Large intestine (tissue), 3 donors: ENCODE measurements around the gene RNH1. TPM values are rescaled to one million over a fixed set of nuclear protein-coding genes. Genes with fewer than 3 reads are reported as not detected.

Experiments
- DNase-seq, 2 donors: peaks; one replicate each; pipeline versions ENCODE4 v3.0.0 to v3.0.0-alpha.2; 2013
- H3K27ac ChIP-seq: one replicate; pipeline ENCODE4 v1.5.1; 2013; ENCODE audit warnings: low read length
- H3K27me3 ChIP-seq: 2 replicates; pipeline ENCODE4 v1.6.1; 2013; ENCODE audit warnings: low read length; ENCODE audit not compliant: control insufficient read depth, insufficient read depth
- H3K36me3 ChIP-seq: 2 replicates; pipeline ENCODE4 v1.6.1; 2013; ENCODE audit warnings: low read length; ENCODE audit not compliant: control insufficient read depth, insufficient read depth
- H3K4me1 ChIP-seq: one replicate; pipeline ENCODE4 v1.6.1; 2013; ENCODE audit warnings: low read length; ENCODE audit not compliant: control insufficient read depth, insufficient read depth
- H3K4me3 ChIP-seq: one replicate; pipeline ENCODE4 v1.5.1; 2013; ENCODE audit warnings: low read length
- H3K9me3 ChIP-seq: one replicate; pipeline ENCODE4 v1.6.1; 2013; ENCODE audit warnings: mild to moderate bottlenecking, low read depth, low read length, moderate library complexity; ENCODE audit not compliant: control insufficient read depth
- WGBS: methylation state at CpG from one replicate; pipeline ENCODE4 v1.1.5; 2013; ENCODE audit warnings: low lambda C conversion rate; ENCODE audit not compliant: insufficient coverage; 5-methylcytosine and 5-hydroxymethylcytosine counted together
- polyA plus RNA-seq: library from polyadenylated mRNA; unstranded; fragments of 120-200 nt; gene quantifications from one replicate; pipeline ENCODE4 v1.2.1, GENCODE V29; 2013

RNH1 gene
- polyA plus RNA-seq, 1 donor, result 85.4 TPM

DNA sequence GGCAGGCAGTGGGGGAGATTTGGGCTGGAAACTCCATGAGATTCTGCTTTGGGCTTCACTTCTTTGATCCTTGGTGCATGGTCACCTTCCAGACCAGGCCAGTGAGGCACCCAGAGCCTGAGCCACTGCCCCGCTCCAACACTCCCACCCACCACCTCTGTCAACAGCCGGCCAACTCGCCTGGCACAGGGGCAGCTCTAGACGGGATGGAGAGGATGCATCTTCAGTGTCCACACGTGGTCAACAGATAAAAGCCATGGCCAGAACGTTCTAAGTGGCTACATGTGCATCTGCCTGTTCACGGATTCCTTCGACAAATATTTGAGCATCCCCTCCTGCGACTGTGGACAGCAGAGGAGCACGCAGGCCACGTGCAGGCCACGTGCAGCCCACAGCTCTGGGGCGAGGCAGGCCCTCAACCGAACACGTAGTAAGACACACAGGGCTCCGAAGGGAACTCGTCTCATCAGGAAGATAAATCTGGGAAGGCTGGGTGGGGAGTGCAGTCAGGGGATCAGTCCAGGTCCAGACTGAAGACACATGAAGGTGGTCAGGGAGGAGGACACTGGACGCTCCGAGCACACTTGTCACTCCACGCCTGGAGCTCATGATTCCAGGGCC lies 31.5 kb upstream of the RNH1 start:
- peaks cover 19% of the 10 kb centered on the region for H3K4me1 ChIP-seq
- H3K27ac ChIP-seq, result no peak overlapping the region
- H3K36me3 ChIP-seq, result peaks cover 4% of the 10 kb centered on the region
- no CpG with 5 or more reads among the region's 20 CpGs for WGBS
- H3K27me3 ChIP-seq, result peaks cover 22% of the 10 kb centered on the region
- DNase-seq, result no peak
- no peak overlapping the region for H3K4me3 ChIP-seq
- peaks cover 9% of the 10 kb centered on the region for H3K9me3 ChIP-seq

DNA sequence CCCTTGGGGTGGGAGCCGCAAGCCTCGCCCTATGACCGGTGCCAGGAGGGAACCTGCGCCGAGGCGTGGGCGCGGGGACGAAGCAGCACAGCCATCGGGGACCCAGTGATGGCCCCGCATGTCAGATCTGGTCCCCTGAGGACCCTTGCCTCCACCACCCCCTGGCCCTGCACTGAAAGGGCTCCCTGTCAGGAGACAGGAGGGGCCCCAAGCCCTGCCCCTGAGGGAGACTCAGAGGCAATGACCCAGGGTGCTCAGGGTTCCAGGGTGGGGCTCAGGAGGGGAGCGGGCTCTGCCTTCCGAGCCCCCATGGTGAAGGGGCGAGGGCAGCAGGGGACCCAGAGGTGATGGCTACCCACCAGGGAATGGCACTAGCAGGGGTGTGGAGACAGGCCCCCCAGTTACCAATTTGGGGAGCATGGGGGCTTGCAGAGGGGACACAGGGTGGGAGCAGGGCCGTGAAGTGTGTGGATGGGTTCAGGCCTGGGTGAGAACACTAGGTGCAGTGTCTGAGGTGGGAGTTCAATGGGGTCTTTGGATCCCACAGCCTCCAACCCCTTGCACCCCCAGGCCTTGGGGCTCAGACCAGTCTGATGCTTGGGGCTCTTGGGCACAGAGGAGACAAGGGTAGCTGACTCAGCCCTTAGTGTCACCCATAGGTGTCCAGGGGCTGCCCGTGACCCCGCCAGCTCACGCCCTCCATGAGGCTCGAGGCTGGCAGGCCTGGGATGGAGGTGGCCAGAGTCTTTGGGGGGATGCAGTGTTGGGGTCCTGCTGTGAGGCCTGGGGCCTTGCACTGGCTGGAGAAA lies 30.8 kb upstream of the RNH1 start:
- Histone ChIP-seq H3K27me3 (peaks cover 22% of the 10 kb centered on the region), H3K27ac (no peak overlapping the region), H3K4me1 (peaks cover 19% of the 10 kb centered on the region), H3K4me3 (peak overlapping the region; percentile 38), H3K9me3 (peaks cover 9% of the 10 kb centered on the region), H3K36me3 (peaks cover 11% of the 10 kb centered on the region)
- WGBS, result no CpG with 5 or more reads among the region's 19 CpGs
- no peak for DNase-seq

DNA sequence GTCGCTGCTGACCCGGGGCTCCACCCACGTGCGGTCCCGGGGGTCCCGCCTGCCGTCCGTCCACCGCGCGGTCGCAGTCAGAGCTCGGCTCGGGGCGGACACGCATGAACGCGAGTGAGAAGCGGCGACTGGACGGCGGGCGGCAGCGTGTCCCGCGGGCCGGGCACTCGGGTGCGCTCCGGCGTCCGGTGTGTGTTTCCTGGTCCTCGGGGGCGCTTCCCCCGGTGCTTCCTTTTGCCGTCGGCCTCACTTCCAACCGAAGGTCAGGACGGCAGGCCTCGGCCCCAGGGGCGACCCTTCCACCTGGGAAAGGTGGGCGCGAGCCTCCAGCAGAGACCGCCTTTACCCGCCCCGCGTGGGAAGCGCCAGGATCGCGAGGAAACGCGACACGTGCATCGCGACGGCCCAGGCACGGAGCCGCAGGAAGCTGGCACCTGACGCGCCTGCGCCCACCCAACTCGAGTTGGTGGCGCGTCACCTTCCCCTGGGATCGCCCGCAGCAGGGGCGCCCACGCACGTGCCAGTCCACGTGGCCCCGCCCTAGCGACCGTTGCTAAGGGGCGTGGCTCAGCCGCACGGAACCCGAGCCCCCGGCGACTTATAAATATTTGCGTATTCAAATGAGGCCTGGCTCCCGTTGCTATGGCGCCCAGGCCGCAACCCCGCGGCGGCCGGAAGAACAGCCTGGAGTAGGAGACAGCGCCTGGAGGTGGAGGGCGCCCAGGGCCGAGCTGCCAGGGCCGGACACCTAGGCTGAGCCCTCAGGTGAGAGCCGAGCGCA lies 30.0 kb upstream of the RNH1 start, which contains the start of gene LRRC56:
Gene LRRC56 (plus strand): TSS at position 687 of the 781 bp plus-strand sequence. CDS start 3,158 bp downstream, outside the sequence.
- no peak within 1 kb of the TSS for H3K27ac ChIP-seq
- H3K36me3 ChIP-seq, result peaks cover 19% of the 10 kb centered on the region
- peaks cover 9% of the 10 kb centered on the region for H3K9me3 ChIP-seq
- peak; percentile 79 to 87 for DNase-seq
- H3K27me3 ChIP-seq, result peaks cover 22% of the 10 kb centered on the region
- H3K4me3 ChIP-seq, result peak within 1 kb of the TSS; percentile 38
- H3K4me1 ChIP-seq, result peaks cover 19% of the 10 kb centered on the region
- WGBS, result no CpG with 5 or more reads among the region's 93 CpGs

DNA sequence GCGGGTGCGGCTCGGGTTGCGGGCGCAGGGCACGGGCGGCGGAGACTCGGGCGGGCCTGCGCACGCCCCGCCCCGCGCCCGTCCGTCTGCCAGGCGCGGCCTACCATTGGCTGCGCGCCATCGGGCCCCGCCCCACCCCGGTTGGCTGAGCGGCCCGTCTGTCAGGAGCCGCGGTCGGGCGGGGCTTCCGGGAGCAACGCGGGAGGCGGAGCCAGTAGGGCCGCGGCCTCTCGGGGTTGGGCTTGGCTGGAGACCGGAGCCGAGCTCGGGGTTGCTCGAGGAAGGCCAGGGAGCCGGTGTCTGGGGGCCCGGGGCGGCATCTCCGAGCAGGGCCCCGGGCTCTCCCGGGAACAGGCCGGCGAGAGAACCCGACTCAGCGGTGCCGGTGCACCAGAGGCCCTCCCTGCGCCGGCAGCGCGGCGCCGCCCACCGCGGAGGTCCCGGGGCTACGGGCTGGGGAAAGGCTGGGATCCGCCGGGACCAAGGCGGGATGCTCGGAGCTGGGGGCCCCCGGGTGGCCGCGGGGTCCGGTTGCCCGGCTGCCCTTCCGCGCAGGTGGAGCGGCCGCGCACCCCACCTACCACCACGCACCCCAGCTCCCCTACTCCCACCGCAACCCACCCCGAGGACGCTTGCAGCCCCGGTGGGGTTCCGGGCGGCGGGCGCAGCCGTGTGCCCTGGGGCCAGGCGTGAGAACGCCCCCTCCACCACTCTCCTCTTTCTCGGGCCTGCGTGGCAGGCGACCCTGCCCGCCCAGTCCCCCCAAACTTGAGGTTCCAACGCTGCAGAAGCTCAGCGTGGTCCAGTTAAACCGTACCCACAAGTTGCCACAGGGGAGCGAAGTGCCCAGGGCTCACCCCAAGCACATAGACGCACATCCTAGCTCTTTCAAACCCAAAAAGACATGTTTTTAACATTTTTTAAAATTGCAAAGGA lies 28.7 kb upstream of the RNH1 start, which contains the start of gene HRAS:
Gene HRAS (minus strand): TSS at position 58 of the 936 bp plus-strand sequence.
- Histone ChIP-seq H3K4me3 (peak within 1 kb of the TSS; percentile 78), H3K27me3 (peaks cover 22% of the 10 kb centered on the region), H3K27ac (peak within 1 kb of the TSS; percentile 60), H3K9me3 (peaks cover 9% of the 10 kb centered on the region), H3K36me3 (peaks cover 28% of the 10 kb centered on the region), H3K4me1 (peaks cover 19% of the 10 kb centered on the region)
- no CpG with 5 or more reads among the region's 97 CpGs for WGBS
- DNase-seq, result peak; percentile 95 to 97

DNA sequence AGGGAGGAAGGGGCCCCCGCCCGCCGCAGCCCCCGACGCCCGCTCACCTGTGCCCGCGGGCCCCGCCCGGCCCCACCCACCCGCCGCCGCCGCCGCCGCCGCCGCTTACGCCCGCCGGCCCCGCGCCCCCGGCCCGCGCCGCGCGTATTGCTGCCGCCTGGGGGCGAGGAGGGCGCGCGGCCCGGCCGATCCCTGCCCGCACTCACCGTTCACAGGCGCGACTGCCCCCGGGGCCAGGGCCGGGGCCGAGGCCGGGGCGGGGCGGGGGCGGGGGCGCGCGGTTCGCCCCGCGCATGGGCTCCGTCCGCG lies 28.1 kb upstream of the RNH1 start:
- Histone ChIP-seq H3K27ac (no peak overlapping the region), H3K36me3 (peaks cover 28% of the 10 kb centered on the region), H3K4me3 (peak overlapping the region; percentile 78), H3K4me1 (peaks cover 19% of the 10 kb centered on the region), H3K27me3 (peaks cover 22% of the 10 kb centered on the region), H3K9me3 (peaks cover 9% of the 10 kb centered on the region)
- no CpG with 5 or more reads among the region's 56 CpGs for WGBS
- DNase-seq, result no peak

DNA sequence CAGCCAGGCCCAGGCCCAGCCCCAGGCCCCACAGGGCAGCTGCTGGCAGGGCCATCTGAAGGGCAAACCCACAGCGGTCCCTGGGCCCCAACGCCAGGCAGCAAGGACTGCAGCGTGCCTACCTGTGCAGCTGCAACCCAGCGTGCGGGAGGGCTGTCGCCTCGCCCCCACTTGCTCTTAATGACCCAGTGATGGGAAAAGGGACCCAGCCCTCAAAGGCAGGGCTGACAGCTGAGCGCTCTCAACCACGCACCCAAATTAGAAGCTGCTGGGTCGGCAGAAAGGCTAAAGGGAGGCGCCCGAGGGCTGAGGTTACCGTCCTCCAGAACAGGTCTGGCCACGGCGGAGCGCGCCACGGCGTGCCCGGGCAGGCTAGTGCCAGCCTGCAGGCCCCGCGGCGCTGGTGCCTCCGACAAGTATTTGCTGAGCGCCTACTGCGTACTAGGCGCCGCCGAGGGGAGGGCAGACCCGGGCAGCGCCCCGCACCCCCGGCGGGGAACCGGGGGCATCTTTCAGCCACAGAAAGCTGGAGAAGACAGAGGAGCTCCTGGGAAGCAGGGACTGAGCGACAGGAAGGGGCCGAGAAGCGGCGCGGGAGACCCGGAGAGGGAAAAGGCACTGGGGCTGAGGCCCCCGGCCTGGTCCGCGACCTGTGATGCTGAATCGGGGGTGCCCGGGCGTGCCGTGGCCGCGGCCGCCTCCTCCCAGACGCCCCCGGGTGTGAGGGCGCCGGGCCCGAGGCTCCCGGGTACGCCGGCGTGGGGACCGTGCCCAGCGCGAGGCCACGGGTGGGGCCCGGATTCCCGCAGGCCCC lies 27.6 kb upstream of the RNH1 start:
- Histone ChIP-seq H3K27me3 (peaks cover 22% of the 10 kb centered on the region), H3K9me3 (peaks cover 9% of the 10 kb centered on the region), H3K27ac (no peak overlapping the region), H3K4me3 (peak overlapping the region; percentile 78), H3K4me1 (peaks cover 19% of the 10 kb centered on the region), H3K36me3 (peaks cover 28% of the 10 kb centered on the region)
- WGBS, result no CpG with 5 or more reads among the region's 66 CpGs
- DNase-seq, result peak in 1 of 2 donors; percentile 28

DNA sequence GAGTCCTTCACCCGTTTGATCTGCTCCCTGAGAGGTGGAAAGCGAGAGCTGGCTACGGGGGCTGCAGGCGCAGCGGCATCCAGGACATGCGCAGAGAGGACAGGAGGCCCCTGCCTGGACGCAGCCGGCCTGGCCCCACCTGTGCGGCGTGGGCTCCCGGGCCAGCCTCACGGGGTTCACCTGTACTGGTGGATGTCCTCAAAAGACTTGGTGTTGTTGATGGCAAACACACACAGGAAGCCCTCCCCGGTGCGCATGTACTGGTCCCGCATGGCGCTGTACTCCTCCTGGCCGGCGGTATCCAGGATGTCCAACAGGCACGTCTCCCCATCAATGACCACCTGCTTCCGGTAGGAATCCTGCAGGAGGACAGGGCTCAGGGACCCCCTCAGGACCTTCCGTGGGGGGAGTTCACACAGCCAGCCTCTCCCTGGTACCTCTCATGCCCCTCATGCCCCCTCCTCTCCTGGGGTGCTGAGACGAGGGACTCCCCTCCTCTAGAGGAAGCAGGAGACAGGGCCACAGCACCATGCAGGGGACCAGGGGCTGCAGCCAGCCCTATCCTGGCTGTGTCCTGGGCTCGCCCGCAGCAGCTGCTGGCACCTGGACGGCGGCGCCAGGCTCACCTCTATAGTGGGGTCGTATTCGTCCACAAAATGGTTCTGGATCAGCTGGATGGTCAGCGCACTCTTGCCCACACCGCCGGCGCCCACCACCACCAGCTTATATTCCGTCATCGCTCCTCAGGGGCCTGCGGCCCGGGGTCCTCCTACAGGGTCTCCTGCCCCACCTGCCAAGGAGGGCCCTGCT lies 26.7 kb upstream of the RNH1 start:
- H3K4me1 ChIP-seq, result peaks cover 19% of the 10 kb centered on the region
- H3K4me3 ChIP-seq, result peak overlapping the region; percentile 78
- peaks cover 28% of the 10 kb centered on the region for H3K36me3 ChIP-seq
- peaks cover 9% of the 10 kb centered on the region for H3K9me3 ChIP-seq
- H3K27ac ChIP-seq, result no peak overlapping the region
- no CpG with 5 or more reads among the region's 37 CpGs for WGBS
- no peak for DNase-seq
- peaks cover 22% of the 10 kb centered on the region for H3K27me3 ChIP-seq

DNA sequence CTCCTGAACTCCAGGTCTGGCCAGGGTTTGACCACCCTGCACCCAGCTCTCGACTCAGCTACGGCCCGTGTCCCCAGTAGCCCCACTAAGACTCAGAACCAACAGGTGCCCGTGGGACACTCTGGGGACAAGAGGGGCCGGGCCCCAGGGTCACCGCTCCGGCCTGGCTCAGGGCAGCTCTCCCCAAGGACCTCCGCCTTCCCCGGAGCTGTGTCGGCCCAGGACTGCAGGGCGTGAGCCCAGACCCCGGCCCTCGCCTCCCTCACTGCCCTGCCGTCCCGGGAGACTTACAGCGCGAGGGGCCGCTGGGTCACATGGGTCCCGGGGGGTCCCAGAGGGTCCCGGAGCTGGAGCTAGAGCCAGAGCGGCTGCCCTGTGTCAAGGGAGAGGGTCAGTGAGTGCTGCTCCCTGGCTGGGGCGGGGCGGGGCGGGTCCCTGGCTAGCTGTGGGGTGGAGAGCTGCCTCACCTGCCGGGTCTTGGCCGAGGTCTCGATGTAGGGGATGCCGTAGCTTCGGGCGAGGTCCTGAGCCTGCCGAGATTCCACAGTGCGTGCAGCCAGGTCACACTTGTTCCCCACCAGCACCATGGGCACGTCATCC lies 26.0 kb upstream of the RNH1 start:
- no CpG with 5 or more reads among the region's 33 CpGs for WGBS
- Histone ChIP-seq H3K27me3 (peaks cover 19% of the 10 kb centered on the region), H3K4me1 (peaks cover 17% of the 10 kb centered on the region), H3K9me3 (peaks cover 9% of the 10 kb centered on the region), H3K36me3 (peaks cover 28% of the 10 kb centered on the region), H3K27ac (no peak overlapping the region), H3K4me3 (no peak overlapping the region)
- DNase-seq, result no peak
